HEK293 (cell line): ENCODE measurements around the gene SLC25A17.

Experiments
- CTCF ChIA-PET: fragments of 350-600 bp; formaldehyde crosslinking; extraction: SDS; loops from one replicate; lab custom pipeline; 2021; ENCODE audit warnings: antibody characterized with exemption; lab: Yijun Ruan, JAX
- POLR2A ChIA-PET: fragments of 300-600 bp; formaldehyde crosslinking; extraction: SDS; loops from one replicate; lab custom pipeline; 2020; ENCODE audit warnings: antibody characterized with exemption, inconsistent platforms; lab: Yijun Ruan, JAX
- H3K27ac ChIP-seq: fragments of 200-500 bp; sonication (Bioruptor generic); 2 replicates; pipeline ENCODE4 v1.5.1; 2014; ENCODE audit warnings: low read depth, low read length, control low read depth, inconsistent platforms; ENCODE audit errors: extremely low read depth
- H3K36me3 ChIP-seq, 2 experiments: fragments of 200-500 bp in 1 of 2; sonication (Bioruptor generic) in 1 of 2; 1 replicate in 1 of 2; 2 replicates in 1 of 2; pipeline ENCODE4 v1.5.1; 2014 to 2017; ENCODE audit warnings: inconsistent platforms in 2 of 2, low read length in 2 of 2; ENCODE audit not compliant: control insufficient read depth in 2 of 2, insufficient read depth in 1 of 2
- H3K4me1 ChIP-seq: fragments of 200-500 bp; sonication (Bioruptor generic); 2 replicates; pipeline ENCODE4 v1.5.1; 2014; ENCODE audit warnings: mild to moderate bottlenecking, low read length, inconsistent platforms; ENCODE audit not compliant: control insufficient read depth, insufficient read depth
- H3K4me3 ChIP-seq: 2 replicates; pipeline ENCODE4 v1.5.1; 2011; ENCODE audit warnings: low read depth, mild to moderate bottlenecking, control low read depth, low read length, moderate library complexity
- H3K9me3 ChIP-seq: fragments of 200-500 bp; sonication (Bioruptor generic); 2 replicates; pipeline ENCODE4 v1.5.1; 2014; ENCODE audit warnings: low read depth, low read length, inconsistent platforms; ENCODE audit not compliant: control insufficient read depth, insufficient read depth
- KLF10 ChIP-seq: fragments of 450-650 bp; IDR thresholded peaks from 2 replicates; pipeline ENCODE4 v1.5.1; 2018; ENCODE audit warnings: missing biosample characterization, mild to moderate bottlenecking, missing genetic modification characterization
- KLF9 ChIP-seq: fragments of 450-650 bp; formaldehyde crosslinking; IDR thresholded peaks from 2 replicates; pipeline ENCODE4 v1.5.1; 2016; ENCODE audit warnings: missing biosample characterization, missing genetic modification characterization, low read depth
- PRDM6 ChIP-seq: fragments of 450-650 bp; formaldehyde crosslinking; IDR thresholded peaks from 2 replicates; pipeline ENCODE4 v1.5.1; 2017; ENCODE audit warnings: missing biosample characterization, missing genetic modification characterization
- TRIM28 ChIP-seq: IDR thresholded peaks from 2 replicates; pipeline ENCODE4 v1.6.1; 2011; ENCODE audit warnings: low read length, control low read depth, borderline replicate concordance
- YY1 ChIP-seq: fragments of 450-650 bp; formaldehyde crosslinking; IDR thresholded peaks from 2 replicates; pipeline ENCODE4 v1.5.1; 2018; ENCODE audit warnings: missing biosample characterization, missing genetic modification characterization
- ZFHX2 ChIP-seq: fragments of 450-650 bp; formaldehyde crosslinking; conservative IDR thresholded peaks from 2 replicates; pipeline ENCODE4 v1.5.1; 2016; ENCODE audit warnings: missing biosample characterization, missing genetic modification characterization
- ZFP69B ChIP-seq: fragments of 450-650 bp; formaldehyde crosslinking; IDR thresholded peaks from 2 replicates; pipeline ENCODE4 v1.5.1; 2016; ENCODE audit warnings: missing biosample characterization, missing genetic modification characterization
- ZNF248 ChIP-seq: fragments of 450-650 bp; formaldehyde crosslinking; IDR thresholded peaks from 2 replicates; pipeline ENCODE4 v1.5.1; 2017; ENCODE audit warnings: missing biosample characterization, missing genetic modification characterization
- ZNF48 ChIP-seq: fragments of 450-650 bp; formaldehyde crosslinking; IDR thresholded peaks from 2 replicates; pipeline ENCODE4 v1.5.1; 2016; ENCODE audit warnings: missing biosample characterization, missing genetic modification characterization
- ZNF521 ChIP-seq: fragments of 450-650 bp; formaldehyde crosslinking; IDR thresholded peaks from 2 replicates; pipeline ENCODE4 v1.5.1; 2017; ENCODE audit warnings: missing biosample characterization, mild to moderate bottlenecking, missing genetic modification characterization
- ZNF529 ChIP-seq: fragments of 450-650 bp; formaldehyde crosslinking; IDR thresholded peaks from 2 replicates; pipeline ENCODE4 v1.5.1; 2017; ENCODE audit warnings: missing genetic modification characterization, missing biosample characterization; ENCODE audit not compliant: insufficient replicate concordance
- ZNF596 ChIP-seq: fragments of 450-650 bp; IDR thresholded peaks from 2 replicates; pipeline ENCODE4 v1.5.0; 2018; ENCODE audit warnings: missing biosample characterization, mild to moderate bottlenecking, missing genetic modification characterization, moderate library complexity
- ZNF623 ChIP-seq: fragments of 450-650 bp; formaldehyde crosslinking; IDR thresholded peaks from 2 replicates; pipeline ENCODE4 v1.5.1; 2016; ENCODE audit warnings: missing biosample characterization, missing genetic modification characterization
- ZNF660 ChIP-seq: fragments of 450-650 bp; IDR thresholded peaks from 2 replicates; pipeline ENCODE4 v1.5.1; 2018; ENCODE audit warnings: missing biosample characterization, mild to moderate bottlenecking, missing genetic modification characterization
- TF ChIP-seq, protein P1 (sequence below): fragments of 450-650 bp; formaldehyde crosslinking; IDR thresholded peaks from 2 replicates; pipeline ENCODE4 v1.5.1; 2016; ENCODE audit warnings: missing biosample characterization, missing genetic modification characterization, borderline replicate concordance
- TF ChIP-seq, protein P2 (sequence below): fragments of 450-650 bp; formaldehyde crosslinking; IDR thresholded peaks from 2 replicates; pipeline ENCODE4 v1.5.1; 2016; ENCODE audit warnings: missing biosample characterization, missing genetic modification characterization
- TF ChIP-seq, protein P3 (sequence below): sonication (generic); formaldehyde crosslinking; IDR thresholded peaks from 2 replicates; pipeline ENCODE4 v1.8.1; 2022; ENCODE audit warnings: mild to moderate bottlenecking, moderate library complexity, missing genetic modification reagents
- TF ChIP-seq, protein P4 (sequence below): fragments of 450-650 bp; formaldehyde crosslinking; IDR thresholded peaks from 2 replicates; pipeline ENCODE4 v1.5.1; 2016; ENCODE audit warnings: missing biosample characterization, missing genetic modification characterization
- TF ChIP-seq, protein P5 (sequence below): fragments of 450-650 bp; formaldehyde crosslinking; IDR thresholded peaks from 2 replicates; pipeline ENCODE4 v1.5.1; 2016; ENCODE audit warnings: missing biosample characterization, missing genetic modification characterization

The SLC25A17 gene

GRCh38 chr22:40758390-40758789, 60.8 kb downstream of the SLC25A17 start (continued):
- TF ChIP-seq, protein P1, sequence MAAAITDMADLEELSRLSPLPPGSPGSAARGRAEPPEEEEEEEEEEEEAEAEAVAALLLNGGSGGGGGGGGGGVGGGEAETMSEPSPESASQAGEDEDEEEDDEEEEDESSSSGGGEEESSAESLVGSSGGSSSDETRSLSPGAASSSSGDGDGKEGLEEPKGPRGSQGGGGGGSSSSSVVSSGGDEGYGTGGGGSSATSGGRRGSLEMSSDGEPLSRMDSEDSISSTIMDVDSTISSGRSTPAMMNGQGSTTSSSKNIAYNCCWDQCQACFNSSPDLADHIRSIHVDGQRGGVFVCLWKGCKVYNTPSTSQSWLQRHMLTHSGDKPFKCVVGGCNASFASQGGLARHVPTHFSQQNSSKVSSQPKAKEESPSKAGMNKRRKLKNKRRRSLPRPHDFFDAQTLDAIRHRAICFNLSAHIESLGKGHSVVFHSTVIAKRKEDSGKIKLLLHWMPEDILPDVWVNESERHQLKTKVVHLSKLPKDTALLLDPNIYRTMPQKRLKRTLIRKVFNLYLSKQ (tag by site-specific recombination), result no peak
- no peak for TF ChIP-seq ZFP69B (tag by site-specific recombination)
- TF ChIP-seq ZNF48, result no peak
- TF ChIP-seq, protein P2, sequence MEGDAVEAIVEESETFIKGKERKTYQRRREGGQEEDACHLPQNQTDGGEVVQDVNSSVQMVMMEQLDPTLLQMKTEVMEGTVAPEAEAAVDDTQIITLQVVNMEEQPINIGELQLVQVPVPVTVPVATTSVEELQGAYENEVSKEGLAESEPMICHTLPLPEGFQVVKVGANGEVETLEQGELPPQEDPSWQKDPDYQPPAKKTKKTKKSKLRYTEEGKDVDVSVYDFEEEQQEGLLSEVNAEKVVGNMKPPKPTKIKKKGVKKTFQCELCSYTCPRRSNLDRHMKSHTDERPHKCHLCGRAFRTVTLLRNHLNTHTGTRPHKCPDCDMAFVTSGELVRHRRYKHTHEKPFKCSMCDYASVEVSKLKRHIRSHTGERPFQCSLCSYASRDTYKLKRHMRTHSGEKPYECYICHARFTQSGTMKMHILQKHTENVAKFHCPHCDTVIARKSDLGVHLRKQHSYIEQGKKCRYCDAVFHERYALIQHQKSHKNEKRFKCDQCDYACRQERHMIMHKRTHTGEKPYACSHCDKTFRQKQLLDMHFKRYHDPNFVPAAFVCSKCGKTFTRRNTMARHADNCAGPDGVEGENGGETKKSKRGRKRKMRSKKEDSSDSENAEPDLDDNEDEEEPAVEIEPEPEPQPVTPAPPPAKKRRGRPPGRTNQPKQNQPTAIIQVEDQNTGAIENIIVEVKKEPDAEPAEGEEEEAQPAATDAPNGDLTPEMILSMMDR (tag by site-specific recombination), result no peak
- TF ChIP-seq, protein P3, sequence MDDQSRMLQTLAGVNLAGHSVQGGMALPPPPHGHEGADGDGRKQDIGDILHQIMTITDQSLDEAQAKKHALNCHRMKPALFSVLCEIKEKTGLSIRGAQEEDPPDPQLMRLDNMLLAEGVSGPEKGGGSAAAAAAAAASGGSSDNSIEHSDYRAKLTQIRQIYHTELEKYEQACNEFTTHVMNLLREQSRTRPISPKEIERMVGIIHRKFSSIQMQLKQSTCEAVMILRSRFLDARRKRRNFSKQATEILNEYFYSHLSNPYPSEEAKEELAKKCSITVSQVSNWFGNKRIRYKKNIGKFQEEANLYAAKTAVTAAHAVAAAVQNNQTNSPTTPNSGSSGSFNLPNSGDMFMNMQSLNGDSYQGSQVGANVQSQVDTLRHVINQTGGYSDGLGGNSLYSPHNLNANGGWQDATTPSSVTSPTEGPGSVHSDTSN (CRISPR knock-in tag), result no peak
- no peak for TF ChIP-seq ZNF521 (tag by site-specific recombination)
- no peak for TF ChIP-seq TRIM28
- TF ChIP-seq ZNF596 (tag by site-specific recombination), result no peak
- no peak for TF ChIP-seq ZNF623 (tag by site-specific recombination)

GRCh38 chr22:40757071-40757470, 62.1 kb downstream of the SLC25A17 start:
- ChIA-PET CTCF (interaction anchor here (0.6 to 8.9 kb wide), 9 partner anchors 12 to 1166 kb away, joined by 3 to 86 read pairs (median 3); no protein-coding TSS in a partner anchor), POLR2A (interaction anchor here (0.5 to 1.1 kb wide), 3 partner anchors 26 to 105 kb away, joined by 3 to 4 read pairs (median 3); no protein-coding TSS in a partner anchor)
- no peak overlapping the region for H3K4me3 ChIP-seq
- H3K36me3 ChIP-seq, result no peaks in the 10 kb centered on the region
- H3K9me3 ChIP-seq, result no peaks in the 10 kb centered on the region
- no peak overlapping the region for H3K27ac ChIP-seq
- TF ChIP-seq KLF10 (tag by site-specific recombination) (peak; percentile 80), KLF9 (peak; percentile 55), ZFHX2 (tag by site-specific recombination) (peak; percentile 26; the same call in 1 of the 2 replicates)
- TF ChIP-seq, protein P4, sequence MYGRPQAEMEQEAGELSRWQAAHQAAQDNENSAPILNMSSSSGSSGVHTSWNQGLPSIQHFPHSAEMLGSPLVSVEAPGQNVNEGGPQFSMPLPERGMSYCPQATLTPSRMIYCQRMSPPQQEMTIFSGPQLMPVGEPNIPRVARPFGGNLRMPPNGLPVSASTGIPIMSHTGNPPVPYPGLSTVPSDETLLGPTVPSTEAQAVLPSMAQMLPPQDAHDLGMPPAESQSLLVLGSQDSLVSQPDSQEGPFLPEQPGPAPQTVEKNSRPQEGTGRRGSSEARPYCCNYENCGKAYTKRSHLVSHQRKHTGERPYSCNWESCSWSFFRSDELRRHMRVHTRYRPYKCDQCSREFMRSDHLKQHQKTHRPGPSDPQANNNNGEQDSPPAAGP (tag by site-specific recombination), result no peak
- H3K4me1 ChIP-seq, result no peaks in the 10 kb centered on the region

- H3K36me3 ChIP-seq, result no peaks in the 10 kb centered on the region
- H3K4me1 ChIP-seq, result no peaks in the 10 kb centered on the region
- no peak overlapping the region for H3K4me3 ChIP-seq
- ChIA-PET CTCF (interaction anchor here (0.5 to 0.7 kb wide), 3 partner anchors 11 to 224 kb away, joined by 3 read pairs; no protein-coding TSS in a partner anchor), POLR2A (interaction anchor here (1.2 kb wide), 1 partner anchor 70 kb away, joined by 3 read pairs; no protein-coding TSS in a partner anchor)
- H3K9me3 ChIP-seq, result 0 out of 2 replicates have a peak, but pooled peaks cover 2% of the 10 kb centered on the region
- no peak overlapping the region for H3K27ac ChIP-seq
- TF ChIP-seq, protein P5, sequence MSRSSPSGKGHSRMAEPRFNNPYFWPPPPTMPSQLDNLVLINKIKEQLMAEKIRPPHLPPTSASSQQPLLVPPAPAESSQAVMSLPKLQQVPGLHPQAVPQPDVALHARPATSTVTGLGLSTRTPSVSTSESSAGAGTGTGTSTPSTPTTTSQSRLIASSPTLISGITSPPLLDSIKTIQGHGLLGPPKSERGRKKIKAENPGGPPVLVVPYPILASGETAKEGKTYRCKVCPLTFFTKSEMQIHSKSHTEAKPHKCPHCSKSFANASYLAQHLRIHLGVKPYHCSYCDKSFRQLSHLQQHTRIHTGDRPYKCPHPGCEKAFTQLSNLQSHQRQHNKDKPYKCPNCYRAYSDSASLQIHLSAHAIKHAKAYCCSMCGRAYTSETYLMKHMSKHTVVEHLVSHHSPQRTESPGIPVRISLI, result no peak
- TF ChIP-seq, protein P4 (tag by site-specific recombination), result no peak
- TF ChIP-seq PRDM6 (no peak), ZNF248 (tag by site-specific recombination) (no peak), ZNF529 (tag by site-specific recombination) (no peak), ZNF660 (tag by site-specific recombination) (no peak), YY1 (tag by site-specific recombination) (no peak)
Measured at GRCh38 chr22:40753114-40753513, 66.0 kb downstream of the SLC25A17 start.
